Measurements from ENCODE around the gene CORIN.

Gene CORIN

DNA sequence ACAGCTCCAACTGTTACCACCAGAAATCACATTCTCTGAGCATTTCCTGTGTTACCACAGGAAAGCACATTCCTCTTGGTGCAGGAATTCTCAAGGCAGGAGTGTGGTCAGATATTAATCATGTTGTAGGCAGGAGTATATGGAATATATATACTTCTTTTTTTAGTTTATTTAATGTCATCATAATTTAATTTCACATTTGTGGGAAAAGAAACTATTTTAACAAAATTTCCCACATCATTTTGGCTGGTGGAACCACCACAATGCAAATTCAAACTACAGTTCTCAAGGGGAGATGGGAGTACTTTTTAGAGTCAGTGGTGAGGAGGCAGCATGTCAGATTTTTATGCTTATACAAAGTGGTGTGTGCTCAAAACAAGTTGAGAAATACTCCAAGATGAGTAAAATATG lies 213.8 kb downstream of the CORIN start:
- no peak overlapping the region for H3K4me2 ChIP-seq (ENCODE audit: low read depth, low read length)
- H3K27me3 ChIP-seq (replicated peaks; ENCODE audit: insufficient read depth, low read length) = no peaks in the 10 kb centered on the region
- H3K79me2 ChIP-seq (ENCODE audit: low read length) = no peaks in the 10 kb centered on the region
- no peak overlapping the region for H3K27ac ChIP-seq (ENCODE audit: low read length)
- no peaks in the 10 kb centered on the region for H3K36me3 ChIP-seq (replicated peaks; ENCODE audit: insufficient read depth, low read length)
- TF ChIP-seq EZH2 (optimal IDR thresholded peaks at IDR 0.05; ENCODE audit: low read depth, low read length) = no peak
- TF ChIP-seq, protein P1, sequence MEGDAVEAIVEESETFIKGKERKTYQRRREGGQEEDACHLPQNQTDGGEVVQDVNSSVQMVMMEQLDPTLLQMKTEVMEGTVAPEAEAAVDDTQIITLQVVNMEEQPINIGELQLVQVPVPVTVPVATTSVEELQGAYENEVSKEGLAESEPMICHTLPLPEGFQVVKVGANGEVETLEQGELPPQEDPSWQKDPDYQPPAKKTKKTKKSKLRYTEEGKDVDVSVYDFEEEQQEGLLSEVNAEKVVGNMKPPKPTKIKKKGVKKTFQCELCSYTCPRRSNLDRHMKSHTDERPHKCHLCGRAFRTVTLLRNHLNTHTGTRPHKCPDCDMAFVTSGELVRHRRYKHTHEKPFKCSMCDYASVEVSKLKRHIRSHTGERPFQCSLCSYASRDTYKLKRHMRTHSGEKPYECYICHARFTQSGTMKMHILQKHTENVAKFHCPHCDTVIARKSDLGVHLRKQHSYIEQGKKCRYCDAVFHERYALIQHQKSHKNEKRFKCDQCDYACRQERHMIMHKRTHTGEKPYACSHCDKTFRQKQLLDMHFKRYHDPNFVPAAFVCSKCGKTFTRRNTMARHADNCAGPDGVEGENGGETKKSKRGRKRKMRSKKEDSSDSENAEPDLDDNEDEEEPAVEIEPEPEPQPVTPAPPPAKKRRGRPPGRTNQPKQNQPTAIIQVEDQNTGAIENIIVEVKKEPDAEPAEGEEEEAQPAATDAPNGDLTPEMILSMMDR (IDR thresholded peaks at IDR 0.05; ENCODE audit: low read length) = no peak
- no peak for TF ChIP-seq EZH2phosphoT487 (IDR thresholded peaks at IDR 0.05; ENCODE audit: low read length)
- no peaks in the 10 kb centered on the region for H3F3A ChIP-seq (ENCODE audit: insufficient read depth, low read length)
- H2AFZ ChIP-seq (ENCODE audit: low read length) = no peak overlapping the region
- no peaks in the 10 kb centered on the region for H3K4me1 ChIP-seq (ENCODE audit: low read length)
- no peaks in the 10 kb centered on the region for H3K9me2 ChIP-seq (replicated peaks; ENCODE audit: insufficient read depth, low read length)
- no peak for DNase-seq
- no peak overlapping the region for H3K4me3 ChIP-seq (ENCODE audit: low read length)
- H3K9ac ChIP-seq (ENCODE audit: low read length) = no peak overlapping the region
- no peaks in the 10 kb centered on the region for H3K9me3 ChIP-seq (replicated peaks; ENCODE audit: insufficient read depth, low read length)
- no peaks in the 10 kb centered on the region for H4K20me1 ChIP-seq (ENCODE audit: insufficient read depth, low read length)

DNA sequence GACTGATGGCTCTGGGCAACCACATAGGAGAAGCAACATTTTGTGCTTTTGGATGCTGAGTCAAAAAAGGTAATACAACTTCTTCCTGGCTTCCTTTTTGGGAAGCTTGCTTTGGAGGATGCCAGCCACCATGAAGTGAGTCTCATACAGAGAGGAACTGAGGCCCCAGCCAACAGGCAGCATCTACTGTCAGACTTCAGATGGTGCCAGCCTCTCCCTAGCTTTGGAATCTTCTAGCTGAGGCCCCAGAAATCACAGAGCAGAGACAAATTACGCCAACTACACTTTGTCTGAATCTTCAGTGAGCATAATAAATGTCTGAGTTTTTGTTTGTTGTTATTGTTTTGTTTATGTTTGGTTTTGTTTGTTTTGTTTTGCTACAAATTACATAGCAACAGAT lies 216.7 kb downstream of the CORIN start:
- H4K20me1 ChIP-seq (ENCODE audit: insufficient read depth, low read length) = no peaks in the 10 kb centered on the region
- DNase-seq = no peak
- no peaks in the 10 kb centered on the region for H3K9me3 ChIP-seq (replicated peaks; ENCODE audit: insufficient read depth, low read length)
- no peaks in the 10 kb centered on the region for H3F3A ChIP-seq (ENCODE audit: insufficient read depth, low read length)
- H3K9ac ChIP-seq (ENCODE audit: low read length) = no peak overlapping the region
- no peak overlapping the region for H3K4me3 ChIP-seq (ENCODE audit: low read length)
- H3K27ac ChIP-seq (ENCODE audit: low read length) = no peak overlapping the region
- no peaks in the 10 kb centered on the region for H3K79me2 ChIP-seq (ENCODE audit: low read length)
- no peaks in the 10 kb centered on the region for H3K36me3 ChIP-seq (replicated peaks; ENCODE audit: insufficient read depth, low read length)
- H3K4me2 ChIP-seq (ENCODE audit: low read depth, low read length) = no peak overlapping the region
- TF ChIP-seq, protein P1 (IDR thresholded peaks at IDR 0.05; ENCODE audit: low read length) = no peak
- no peak for TF ChIP-seq EZH2 (optimal IDR thresholded peaks at IDR 0.05; ENCODE audit: low read depth, low read length)
- TF ChIP-seq EZH2phosphoT487 (IDR thresholded peaks at IDR 0.05; ENCODE audit: low read length) = no peak
- no peaks in the 10 kb centered on the region for H3K4me1 ChIP-seq (ENCODE audit: low read length)
- no peaks in the 10 kb centered on the region for H3K27me3 ChIP-seq (replicated peaks; ENCODE audit: insufficient read depth, low read length)
- H2AFZ ChIP-seq (ENCODE audit: low read length) = no peak overlapping the region
- no peaks in the 10 kb centered on the region for H3K9me2 ChIP-seq (replicated peaks; ENCODE audit: insufficient read depth, low read length)

- no peaks in the 10 kb centered on the region for H3K79me2 ChIP-seq (ENCODE audit: low read length)
- no peak overlapping the region for H3K4me2 ChIP-seq (ENCODE audit: low read depth, low read length)
- no peaks in the 10 kb centered on the region for H3K9me2 ChIP-seq (replicated peaks; ENCODE audit: insufficient read depth, low read length)
- H3K27me3 ChIP-seq (replicated peaks; ENCODE audit: insufficient read depth, low read length) = no peaks in the 10 kb centered on the region
- H2AFZ ChIP-seq (ENCODE audit: low read length) = no peak overlapping the region
- H4K20me1 ChIP-seq (ENCODE audit: insufficient read depth, low read length) = no peaks in the 10 kb centered on the region
- no peaks in the 10 kb centered on the region for H3K36me3 ChIP-seq (replicated peaks; ENCODE audit: insufficient read depth, low read length)
- no peak overlapping the region for H3K27ac ChIP-seq (ENCODE audit: low read length)
- TF ChIP-seq, protein P1 (IDR thresholded peaks at IDR 0.05; ENCODE audit: low read length) = no peak
- TF ChIP-seq EZH2phosphoT487 (IDR thresholded peaks at IDR 0.05; ENCODE audit: low read length) (no peak), EZH2 (optimal IDR thresholded peaks at IDR 0.05; ENCODE audit: low read depth, low read length) (no peak)
- H3F3A ChIP-seq (ENCODE audit: insufficient read depth, low read length) = no peaks in the 10 kb centered on the region
- no peaks in the 10 kb centered on the region for H3K4me1 ChIP-seq (ENCODE audit: low read length)
- H3K9me3 ChIP-seq (replicated peaks; ENCODE audit: insufficient read depth, low read length) = no peaks in the 10 kb centered on the region
- H3K4me3 ChIP-seq (ENCODE audit: low read length) = no peak overlapping the region
- DNase-seq = no peak
- no peak overlapping the region for H3K9ac ChIP-seq (ENCODE audit: low read length)
Measured at GRCh38 chr4:47619691-47620090, 218.2 kb downstream of the CORIN start.

Measured in MM.1S (cell line).